ENCODE data around the gene DCXR.

Gene DCXR

GRCh38 chr17:82084373-82085030 is 47.0 kb upstream of the DCXR start:
- Histone ChIP-seq H2AFZ (ENCODE audit: low read depth, low read length) (no peak overlapping the region), H3K36me3 (ENCODE audit: control insufficient read depth in 1 of 2, insufficient read depth in 2 of 2, low read depth in 1 of 2, low read length in 2 of 2) (peaks cover 97 to 100% of the 10 kb centered on the region in 2 experiments), H2AK5ac (ENCODE audit: low read length, severe bottlenecking) (no peak overlapping the region), H3K4me1 (ENCODE audit: control insufficient read depth, insufficient read depth, low read depth, low read length) (peaks cover 3% of the 10 kb centered on the region), H2BK120ac (ENCODE audit: low read depth, low read length) (no peak overlapping the region), H3K4ac (ENCODE audit: low read depth in 1 of 2, low read length in 2 of 2) (no peak overlapping the region), H3K27me3 (ENCODE audit: control insufficient read depth in 1 of 2, insufficient read depth in 1 of 2, low read length in 2 of 2) (no peaks in the 10 kb centered on the region), H3K18ac (ENCODE audit: low read depth in 1 of 2, low read length in 2 of 2) (no peak overlapping the region), H4K91ac (ENCODE audit: low read length) (no peak overlapping the region), H3K14ac (ENCODE audit: low read length in 2 of 2) (no peak overlapping the region), H3K27ac (ENCODE audit: low read length, poor library complexity, severe bottlenecking) (no peak overlapping the region), H2BK12ac (ENCODE audit: low read length in 2 of 2) (no peak overlapping the region), H3K4me2 (ENCODE audit: low read length, poor library complexity, severe bottlenecking) (no peak overlapping the region), H2BK5ac (ENCODE audit: low read depth, low read length, poor library complexity, severe bottlenecking) (no peak overlapping the region), H2BK15ac (ENCODE audit: low read depth, poor library complexity, severe bottlenecking) (no peak overlapping the region), H3K9me3 (ENCODE audit: control insufficient read depth, low read length) (no peaks in the 10 kb centered on the region), H3K79me1 (replicated peaks; ENCODE audit: low read length, poor library complexity, severe bottlenecking) (peaks cover 52% of the 10 kb centered on the region), H3K4me3 (ENCODE audit: insufficient read depth in 1 of 2, low read depth in 1 of 2, low read length in 2 of 2) (no peak overlapping the region), H4K8ac (ENCODE audit: low read length) (no peak overlapping the region), H3K23ac (ENCODE audit: low read length in 2 of 2) (no peak overlapping the region), H3K9ac (ENCODE audit: low read length) (no peak overlapping the region)
- WGBS, result 97% methylated on average over 31 of the region's 31 CpGs
- DNase-seq, result no peak

- WGBS, result 96% methylated on average over 48 of the region's 55 CpGs
- H4K8ac ChIP-seq (ENCODE audit: low read length), result peak overlapping the region; percentile 23
- H2BK120ac ChIP-seq (ENCODE audit: low read depth, low read length), result no peak overlapping the region
These were observed 46.2 kb upstream of the DCXR start for GRCh38 chr17:82083533-82084359.

GRCh38 chr17:82083009-82083408 is 45.5 kb upstream of the DCXR start:
- Histone ChIP-seq H2BK12ac (ENCODE audit: low read length in 2 of 2) (no peak overlapping the region), H3K27me3 (ENCODE audit: control insufficient read depth in 1 of 2, insufficient read depth in 1 of 2, low read length in 2 of 2) (no peaks in the 10 kb centered on the region), H2BK15ac (ENCODE audit: low read depth, poor library complexity, severe bottlenecking) (no peak overlapping the region), H2AK5ac (ENCODE audit: low read length, severe bottlenecking) (no peak overlapping the region), H3K4ac (ENCODE audit: low read depth in 1 of 2, low read length in 2 of 2) (no peak overlapping the region), H3K9ac (ENCODE audit: low read length) (no peak overlapping the region), H4K8ac (ENCODE audit: low read length) (no peak overlapping the region), H2BK120ac (ENCODE audit: low read depth, low read length) (no peak overlapping the region), H2AFZ (ENCODE audit: low read depth, low read length) (no peak overlapping the region), H3K4me3 (ENCODE audit: insufficient read depth in 1 of 2, low read depth in 1 of 2, low read length in 2 of 2) (no peak overlapping the region), H4K91ac (ENCODE audit: low read length) (no peak overlapping the region), H3K79me1 (replicated peaks; ENCODE audit: low read length, poor library complexity, severe bottlenecking) (peaks cover 47% of the 10 kb centered on the region), H3K4me1 (ENCODE audit: control insufficient read depth, insufficient read depth, low read depth, low read length) (peaks cover 3% of the 10 kb centered on the region), H2BK5ac (ENCODE audit: low read depth, low read length, poor library complexity, severe bottlenecking) (no peak overlapping the region), H3K4me2 (ENCODE audit: low read length, poor library complexity, severe bottlenecking) (no peak overlapping the region), H3K9me3 (ENCODE audit: control insufficient read depth, low read length) (no peaks in the 10 kb centered on the region), H3K23ac (ENCODE audit: low read length in 2 of 2) (no peak overlapping the region), H3K36me3 (ENCODE audit: control insufficient read depth in 1 of 2, insufficient read depth in 2 of 2, low read depth in 1 of 2, low read length in 2 of 2) (peaks cover 91 to 100% of the 10 kb centered on the region in 2 experiments), H3K27ac (ENCODE audit: low read length, poor library complexity, severe bottlenecking) (no peak overlapping the region), H3K18ac (ENCODE audit: low read depth in 1 of 2, low read length in 2 of 2) (no peak overlapping the region), H3K14ac (ENCODE audit: low read length in 2 of 2) (no peak overlapping the region)
- 98% methylated on average over 24 of the region's 24 CpGs for WGBS
- DNase-seq, result no peak

More at GRCh38 chr17:82083533-82084359, 46.2 kb upstream of the DCXR start:
- Histone ChIP-seq H2AK5ac (ENCODE audit: low read length, severe bottlenecking) (no peak overlapping the region), H3K36me3 (ENCODE audit: control insufficient read depth in 1 of 2, insufficient read depth in 2 of 2, low read depth in 1 of 2, low read length in 2 of 2) (peaks cover 95 to 100% of the 10 kb centered on the region in 2 experiments), H3K27me3 (ENCODE audit: control insufficient read depth in 1 of 2, insufficient read depth in 1 of 2, low read length in 2 of 2) (no peaks in the 10 kb centered on the region), H2BK15ac (ENCODE audit: low read depth, poor library complexity, severe bottlenecking) (no peak overlapping the region), H3K4me1 (ENCODE audit: control insufficient read depth, insufficient read depth, low read depth, low read length) (peaks cover 3% of the 10 kb centered on the region), H2AFZ (ENCODE audit: low read depth, low read length) (no peak overlapping the region), H3K23ac (ENCODE audit: low read length in 2 of 2) (no peak overlapping the region), H3K4me3 (ENCODE audit: insufficient read depth in 1 of 2, low read depth in 1 of 2, low read length in 2 of 2) (no peak overlapping the region), H3K27ac (ENCODE audit: low read length, poor library complexity, severe bottlenecking) (no peak overlapping the region), H3K79me1 (replicated peaks; ENCODE audit: low read length, poor library complexity, severe bottlenecking) (peaks cover 52% of the 10 kb centered on the region), H3K4ac (ENCODE audit: low read depth in 1 of 2, low read length in 2 of 2) (no peak overlapping the region), H2BK12ac (ENCODE audit: low read length in 2 of 2) (no peak overlapping the region), H2BK5ac (ENCODE audit: low read depth, low read length, poor library complexity, severe bottlenecking) (no peak overlapping the region), H3K4me2 (ENCODE audit: low read length, poor library complexity, severe bottlenecking) (no peak overlapping the region), H3K14ac (ENCODE audit: low read length in 2 of 2) (no peak overlapping the region), H3K18ac (ENCODE audit: low read depth in 1 of 2, low read length in 2 of 2) (no peak overlapping the region), H3K9ac (ENCODE audit: low read length) (no peak overlapping the region), H3K9me3 (ENCODE audit: control insufficient read depth, low read length) (no peaks in the 10 kb centered on the region), H4K91ac (ENCODE audit: low read length) (peak overlapping the region; percentile 77)
- no peak for DNase-seq

- Histone ChIP-seq H3K79me1 (replicated peaks; ENCODE audit: low read length, poor library complexity, severe bottlenecking) (peaks cover 43% of the 10 kb centered on the region), H2AK5ac (ENCODE audit: low read length, severe bottlenecking) (no peak overlapping the region), H3K18ac (ENCODE audit: low read depth in 1 of 2, low read length in 2 of 2) (no peak overlapping the region), H3K9me3 (ENCODE audit: control insufficient read depth, low read length) (no peaks in the 10 kb centered on the region), H3K4me3 (ENCODE audit: insufficient read depth in 1 of 2, low read depth in 1 of 2, low read length in 2 of 2) (no peak overlapping the region), H2AFZ (ENCODE audit: low read depth, low read length) (no peak overlapping the region), H3K4me1 (ENCODE audit: control insufficient read depth, insufficient read depth, low read depth, low read length) (peaks cover 3% of the 10 kb centered on the region), H3K4ac (ENCODE audit: low read depth in 1 of 2, low read length in 2 of 2) (no peak overlapping the region), H3K9ac (ENCODE audit: low read length) (no peak overlapping the region), H3K27ac (ENCODE audit: low read length, poor library complexity, severe bottlenecking) (no peak overlapping the region), H3K23ac (ENCODE audit: low read length in 2 of 2) (no peak overlapping the region), H2BK12ac (ENCODE audit: low read length in 2 of 2) (no peak overlapping the region), H2BK120ac (ENCODE audit: low read depth, low read length) (no peak overlapping the region), H3K27me3 (ENCODE audit: control insufficient read depth in 1 of 2, insufficient read depth in 1 of 2, low read length in 2 of 2) (no peaks in the 10 kb centered on the region), H3K14ac (ENCODE audit: low read length in 2 of 2) (no peak overlapping the region), H3K36me3 (ENCODE audit: control insufficient read depth in 1 of 2, insufficient read depth in 2 of 2, low read depth in 1 of 2, low read length in 2 of 2) (peaks cover 90 to 100% of the 10 kb centered on the region in 2 experiments), H2BK5ac (ENCODE audit: low read depth, low read length, poor library complexity, severe bottlenecking) (no peak overlapping the region), H4K8ac (ENCODE audit: low read length) (no peak overlapping the region), H3K4me2 (ENCODE audit: low read length, poor library complexity, severe bottlenecking) (no peak overlapping the region), H2BK15ac (ENCODE audit: low read depth, poor library complexity, severe bottlenecking) (no peak overlapping the region), H4K91ac (ENCODE audit: low read length) (no peak overlapping the region)
- 93% methylated on average over 19 of the region's 19 CpGs for WGBS
- no peak for DNase-seq
These were observed 45.0 kb upstream of the DCXR start for GRCh38 chr17:82082456-82082855.

All from mesenchymal stem cell (in vitro differentiated cells and primary cell).